Measurements from ENCODE around the gene AKAP1.
A peak's percentile ranks its signal among the peaks of the same experiment; 100 is the strongest.
"Not testable (repeated sequence)": the region's sequence is repeated elsewhere in the genome, so short reads cannot be mapped to it uniquely, and the experiment has no call there.

AKAP1 gene

DNA sequence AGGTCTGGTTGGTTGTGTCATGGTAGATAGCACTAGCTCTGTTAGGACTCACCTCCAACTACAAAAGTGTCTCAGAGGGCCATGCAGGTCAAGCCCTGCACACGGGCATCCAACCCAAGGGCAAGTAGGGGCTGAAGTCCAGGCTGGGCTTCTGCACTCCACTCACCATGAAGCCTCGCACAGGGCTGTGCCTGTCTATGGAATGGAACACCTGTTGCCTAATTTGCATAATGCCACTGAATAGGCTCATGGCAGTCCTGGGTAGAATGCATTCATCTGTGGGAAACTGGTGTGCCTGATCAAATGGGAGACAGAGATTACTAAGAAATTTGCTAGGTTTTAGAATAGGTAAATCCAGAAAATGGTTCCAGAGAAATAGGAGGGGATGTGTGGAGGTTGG, 8.0 kb upstream of the AKAP1 start:
- DNase-seq (ENCODE audit: low spot score): no peak

DNA sequence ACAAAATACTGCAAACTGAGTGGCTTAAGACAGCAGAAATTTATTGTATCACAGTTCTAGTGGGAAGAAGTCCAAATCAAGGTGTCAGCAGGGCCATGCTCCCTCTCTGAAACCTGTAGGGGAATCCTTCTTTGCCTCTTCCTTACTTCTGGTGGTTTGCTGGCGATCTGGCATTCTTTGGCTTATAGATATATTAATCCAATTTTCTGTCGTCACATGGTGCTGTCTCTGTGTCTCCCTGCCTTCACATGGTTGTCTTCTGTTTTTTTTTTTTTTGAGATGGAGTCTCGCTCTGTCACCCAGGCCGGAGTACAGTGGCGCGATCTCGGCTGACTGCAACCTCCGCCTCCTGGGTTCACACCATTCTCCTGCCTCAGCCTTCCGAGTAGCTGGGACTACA, 6.8 kb upstream of the AKAP1 start:
- no peak for DNase-seq (ENCODE audit: low spot score)

DNA sequence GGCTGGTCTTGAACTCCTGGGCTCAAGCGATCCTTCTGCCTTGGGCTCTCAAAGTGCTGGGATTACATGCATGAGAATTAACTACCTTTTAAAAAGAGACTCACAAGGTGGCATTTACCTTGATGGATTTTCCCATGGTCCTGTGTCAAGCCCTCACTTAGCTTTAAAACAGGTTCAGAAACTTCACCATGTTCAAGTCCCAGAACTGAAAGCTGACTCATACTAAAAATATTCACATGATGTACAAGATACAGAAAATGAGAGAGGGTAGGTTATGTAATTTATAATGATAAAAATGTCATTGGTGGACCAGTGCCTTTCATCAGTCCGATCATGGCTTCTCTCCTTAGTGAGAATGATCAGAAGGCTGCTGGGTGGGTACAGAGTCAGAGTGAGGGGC, 4.3 kb upstream of the AKAP1 start:
- no peak for DNase-seq (ENCODE audit: low spot score)

DNA sequence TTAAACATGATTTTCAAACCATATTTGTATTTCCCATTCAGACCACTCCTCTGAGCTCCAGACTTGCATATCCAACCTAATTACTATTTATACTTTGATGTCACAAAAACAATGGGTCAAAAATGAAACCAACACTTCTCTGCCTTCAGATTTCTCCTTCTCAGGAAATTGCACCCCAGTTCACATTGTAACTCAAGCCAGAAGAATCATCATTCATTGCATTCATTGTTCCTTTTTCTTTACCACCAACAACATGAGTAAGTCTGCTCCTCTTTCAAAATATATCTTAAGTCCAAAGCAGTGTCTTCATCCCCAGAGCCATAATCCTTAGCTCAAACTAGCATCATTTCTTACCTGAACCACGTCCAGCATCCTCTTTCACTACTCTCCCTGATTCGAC, 2.6 kb upstream of the AKAP1 start:
- DNase-seq (ENCODE audit: low spot score): no peak

- DNase-seq (ENCODE audit: low spot score): no peak
These were observed 665 bp upstream of the AKAP1 start for GRCh38 chr17:57084361-57084801.

DNA sequence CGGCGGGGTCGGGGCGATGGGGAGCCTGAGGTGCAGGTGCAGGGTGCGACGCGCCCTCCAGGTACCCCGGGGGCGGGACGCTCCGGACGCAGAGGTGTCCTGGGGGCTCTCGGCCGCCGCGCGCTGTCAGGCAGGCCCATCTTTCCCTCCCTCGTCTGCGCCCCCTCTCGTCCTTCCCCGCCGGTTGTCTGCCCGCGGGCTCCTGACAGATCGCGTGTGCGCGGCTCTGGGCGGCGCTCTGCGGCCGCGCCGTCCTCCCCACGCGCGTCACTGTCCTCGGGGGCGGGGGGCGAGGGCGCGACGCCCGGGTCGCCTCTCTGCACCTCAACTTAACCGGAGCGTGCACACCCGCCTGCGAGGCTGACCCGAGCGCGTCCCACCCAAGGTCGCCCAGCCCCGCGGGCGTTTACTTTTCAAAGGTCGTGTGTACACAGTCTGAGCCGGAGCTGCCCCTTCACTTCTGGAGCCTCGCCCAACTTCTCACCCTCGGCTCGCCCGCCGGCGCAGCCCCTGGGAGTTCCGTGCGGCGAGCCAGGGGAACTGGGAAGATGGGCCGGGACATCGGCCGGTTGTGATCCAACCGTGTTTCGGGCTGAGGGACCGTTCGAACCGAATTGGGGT, 512 bp downstream of the AKAP1 start:
- peak; percentile 89 for DNase-seq (ENCODE audit: low spot score)

DNA sequence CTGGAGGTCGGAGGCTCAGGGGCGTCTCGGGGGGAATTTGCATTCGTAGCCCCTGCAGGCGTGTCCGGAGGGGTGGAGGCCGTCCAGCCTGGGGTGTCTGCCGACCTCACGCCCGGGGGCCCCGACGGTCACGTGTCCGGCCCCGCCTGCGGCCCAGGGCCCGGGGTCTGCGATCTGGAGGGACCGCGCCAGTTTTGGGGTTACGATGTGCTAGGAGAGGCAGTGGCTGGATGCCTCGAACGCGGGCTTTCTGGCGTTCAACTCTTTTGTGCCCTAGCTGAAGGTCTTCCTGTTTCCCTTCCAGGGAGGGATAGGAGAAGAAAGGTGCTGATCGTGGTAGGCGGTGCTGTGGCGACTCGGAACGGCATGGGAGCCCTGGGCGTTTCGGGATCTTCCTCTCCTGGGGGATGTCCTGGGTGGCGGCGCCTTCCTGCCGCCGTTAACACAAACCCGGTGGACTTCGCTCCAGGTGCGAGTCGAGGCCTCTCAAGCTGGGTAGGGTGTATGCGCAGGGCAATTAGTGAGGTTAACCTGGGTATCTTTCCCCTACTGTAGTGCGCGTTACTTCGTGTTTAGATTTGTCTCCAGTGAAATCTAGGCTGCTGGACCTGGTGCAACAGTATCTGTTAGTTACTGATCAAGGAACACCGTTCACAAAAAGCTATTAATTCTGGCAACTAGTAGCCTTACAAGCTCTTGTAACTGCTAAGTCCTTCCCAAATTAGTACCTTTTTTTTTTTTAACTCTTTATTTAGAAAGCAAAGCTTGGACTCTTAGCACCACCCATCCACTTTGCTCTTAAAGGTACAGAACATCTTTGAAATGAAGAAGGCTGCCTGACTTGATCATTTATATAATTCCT, 1.3 kb downstream of the AKAP1 start:
- DNase-seq (ENCODE audit: low spot score): no peak

- DNase-seq (ENCODE audit: low spot score): no peak
These were observed 3.3 kb downstream of the AKAP1 start for GRCh38 chr17:57088298-57088697.

- no peak for DNase-seq (ENCODE audit: low spot score)
These were observed 4.3 kb downstream of the AKAP1 start for GRCh38 chr17:57089391-57089790.

DNA sequence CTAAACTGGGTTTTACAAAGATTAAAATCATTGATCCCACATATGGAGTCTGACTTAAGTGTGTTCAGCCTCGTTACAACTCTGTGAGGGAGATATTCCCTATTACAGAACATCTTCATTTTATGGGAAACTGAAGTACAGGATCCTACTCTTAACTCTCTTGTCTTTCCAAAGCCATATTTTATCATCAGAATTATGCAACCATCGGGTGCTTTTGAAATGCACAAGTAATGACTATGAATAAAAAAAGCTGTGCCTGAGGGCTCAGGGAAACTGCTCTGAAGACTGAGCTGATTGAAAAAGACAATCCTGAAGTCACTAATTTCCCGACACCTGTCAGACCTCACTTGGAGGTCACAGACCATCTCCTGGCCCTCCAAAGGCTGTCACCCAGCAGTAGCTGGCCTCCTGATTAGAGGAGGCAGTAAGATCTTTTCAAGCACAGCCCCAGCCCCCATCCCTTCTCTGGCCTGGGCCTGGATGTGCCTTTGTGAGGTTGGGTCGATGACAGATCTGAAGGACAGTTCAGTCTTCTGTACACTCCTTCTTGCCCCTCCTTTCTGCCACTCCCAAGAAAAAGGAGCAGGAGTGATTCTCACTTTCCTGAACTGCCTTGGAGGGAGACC, 5.6 kb downstream of the AKAP1 start:
- no peak for DNase-seq (ENCODE audit: low spot score)

- DNase-seq (ENCODE audit: low spot score): no peak
These were observed 6.2 kb downstream of the AKAP1 start for GRCh38 chr17:57091186-57091618.

GRCh38 chr17:57092171-57092570, 7.1 kb downstream of the AKAP1 start:
- DNase-seq (ENCODE audit: low spot score): no peak

DNA sequence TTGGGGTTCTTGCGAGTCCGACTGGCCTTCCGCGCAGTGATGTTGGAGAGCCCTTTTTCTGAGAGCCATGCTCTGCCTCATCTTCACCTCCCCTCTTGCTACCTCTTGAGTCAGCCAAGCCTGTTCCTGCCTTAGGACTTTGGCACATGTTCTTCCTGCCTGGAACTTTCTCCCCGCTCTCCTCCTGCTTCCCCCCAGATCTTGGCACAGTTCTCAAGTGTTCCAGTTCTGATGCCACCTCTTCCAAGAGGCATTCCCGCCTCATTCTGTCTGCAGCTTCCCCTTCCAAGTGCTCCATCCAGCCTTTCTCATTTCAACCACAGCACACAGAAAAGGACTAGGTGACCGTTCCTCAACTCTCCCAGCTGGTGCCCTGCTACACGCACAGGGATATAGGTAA, 7.7 kb downstream of the AKAP1 start:
- no peak for DNase-seq (ENCODE audit: low spot score)

DNA sequence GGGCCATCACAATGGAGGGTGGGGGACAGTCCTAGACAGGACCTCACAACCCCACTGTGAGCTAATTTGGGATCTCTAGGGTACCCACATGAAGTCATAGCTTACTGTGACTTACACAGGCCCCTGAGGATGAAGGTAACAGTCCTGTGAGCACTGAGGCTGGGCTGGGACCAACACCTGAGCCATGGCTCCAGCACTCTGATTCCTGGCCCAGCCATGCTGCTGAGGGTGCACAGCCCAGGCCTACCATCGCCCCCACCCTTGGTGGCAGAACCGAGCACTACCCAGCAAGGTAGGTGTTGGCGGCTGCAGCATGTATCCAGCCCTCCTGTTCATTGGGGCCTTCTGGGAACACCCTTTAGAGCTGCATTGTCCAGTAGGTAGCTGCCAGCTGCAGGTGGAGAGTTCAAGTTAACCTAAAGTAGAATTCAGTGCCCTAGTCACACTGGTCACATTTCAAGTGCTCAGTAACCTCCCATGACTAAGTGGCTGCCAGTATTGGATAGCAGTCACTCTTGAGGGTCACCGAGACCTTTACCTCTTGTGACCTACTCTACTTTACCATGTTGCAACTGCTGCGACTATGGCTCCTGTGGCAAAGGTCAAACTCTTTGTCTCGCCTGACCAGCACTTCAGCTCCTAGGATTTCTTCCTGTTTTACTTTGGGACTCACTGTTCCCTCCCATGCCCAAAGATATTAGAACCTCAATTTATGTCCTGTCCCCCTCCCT, 11.6 kb downstream of the AKAP1 start:
- DNase-seq (ENCODE audit: low spot score): no peak

DNA sequence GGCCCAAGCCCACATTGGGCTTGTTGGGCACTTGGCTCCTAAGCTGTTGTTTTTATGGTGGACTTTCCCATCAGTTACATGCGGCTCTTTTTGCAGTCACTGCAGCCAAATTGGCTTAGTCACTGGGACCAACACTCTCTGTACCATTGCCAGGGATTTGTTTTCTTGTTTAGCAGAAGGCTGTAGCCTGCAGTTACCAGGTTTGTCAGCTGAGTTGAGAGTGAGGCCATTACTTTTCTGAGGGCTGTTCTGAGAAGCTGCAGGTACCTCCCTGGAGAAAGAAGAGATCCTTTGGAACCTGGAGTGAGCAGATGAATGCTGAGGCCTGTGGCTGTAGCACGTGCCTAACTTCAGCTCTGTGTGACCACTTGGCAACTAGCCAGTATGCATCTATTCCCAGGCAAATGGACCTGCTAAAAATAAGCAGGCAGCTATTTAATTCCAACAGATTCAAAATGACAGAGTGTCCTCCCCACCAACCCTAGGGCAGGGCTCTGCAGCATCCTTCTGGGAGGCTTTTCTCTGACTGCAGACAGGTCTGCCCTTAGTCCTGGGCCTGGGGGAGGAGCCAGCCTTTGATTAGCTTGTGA, 12.9 kb downstream of the AKAP1 start:
- DNase-seq (ENCODE audit: low spot score): no peak

GRCh38 chr17:57099165-57099564, 14.1 kb downstream of the AKAP1 start:
- DNase-seq (ENCODE audit: low spot score): no peak

DNA sequence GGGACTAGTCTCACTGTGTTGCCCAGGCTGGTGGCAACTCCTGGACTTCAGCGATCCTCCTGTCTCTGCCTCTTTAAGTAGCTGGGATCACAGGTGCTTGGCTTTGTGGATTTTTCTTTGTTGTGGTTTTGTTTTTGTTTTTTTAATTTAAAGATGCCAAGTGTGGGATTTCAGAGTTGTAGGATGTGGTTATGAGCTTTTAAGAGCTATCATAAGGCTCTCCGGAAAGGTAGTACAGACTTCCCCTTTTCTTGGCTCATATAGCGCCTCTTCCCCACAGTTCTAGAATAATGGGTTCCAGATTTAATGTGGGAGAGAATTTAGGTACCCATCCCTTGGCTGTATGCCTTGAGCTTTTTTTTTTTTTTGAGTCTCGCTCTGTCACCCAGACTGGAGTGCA, 17.1 kb downstream of the AKAP1 start:
- no peak for DNase-seq (ENCODE audit: low spot score)

- DNase-seq (ENCODE audit: low spot score): not testable (repeated sequence)
These were observed 17.6 kb downstream of the AKAP1 start for GRCh38 chr17:57102660-57103059.

DNA sequence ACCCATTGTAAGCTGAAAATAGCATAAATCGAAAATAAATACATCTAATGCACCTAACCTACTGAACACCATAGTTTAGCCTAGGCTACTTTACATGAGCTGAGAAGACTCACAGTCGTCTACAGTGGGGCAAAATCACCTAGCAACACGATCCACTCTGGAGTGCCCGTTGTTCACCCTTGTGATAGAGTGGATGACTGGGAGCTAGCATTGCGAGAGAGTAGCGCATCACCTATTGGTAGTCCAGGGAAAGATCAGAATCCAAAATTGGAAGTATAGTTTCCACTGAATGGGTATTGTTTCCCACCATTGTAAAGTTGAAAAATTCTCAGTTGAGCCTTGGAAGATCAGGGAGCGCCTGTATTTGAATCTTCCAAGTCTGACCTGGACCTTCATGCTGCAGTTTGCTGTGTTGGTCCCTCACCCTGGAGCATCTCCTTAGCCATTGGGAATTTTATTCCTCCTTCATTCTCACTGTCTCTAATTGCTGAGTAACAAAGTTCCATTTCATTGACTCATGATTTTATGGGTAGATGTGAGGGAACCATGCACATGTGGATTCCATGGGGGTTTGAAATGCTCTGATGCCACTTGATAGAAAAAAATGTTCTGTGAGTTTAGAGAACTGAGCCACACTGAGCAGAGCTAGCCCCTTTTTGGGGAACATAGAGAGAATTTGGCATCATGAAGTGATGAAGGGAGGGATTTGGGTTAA, 19.6 kb downstream of the AKAP1 start:
- no peak for DNase-seq (ENCODE audit: low spot score)

GRCh38 chr17:57105591-57105990, 20.5 kb downstream of the AKAP1 start:
- no peak for DNase-seq (ENCODE audit: low spot score)

DNA sequence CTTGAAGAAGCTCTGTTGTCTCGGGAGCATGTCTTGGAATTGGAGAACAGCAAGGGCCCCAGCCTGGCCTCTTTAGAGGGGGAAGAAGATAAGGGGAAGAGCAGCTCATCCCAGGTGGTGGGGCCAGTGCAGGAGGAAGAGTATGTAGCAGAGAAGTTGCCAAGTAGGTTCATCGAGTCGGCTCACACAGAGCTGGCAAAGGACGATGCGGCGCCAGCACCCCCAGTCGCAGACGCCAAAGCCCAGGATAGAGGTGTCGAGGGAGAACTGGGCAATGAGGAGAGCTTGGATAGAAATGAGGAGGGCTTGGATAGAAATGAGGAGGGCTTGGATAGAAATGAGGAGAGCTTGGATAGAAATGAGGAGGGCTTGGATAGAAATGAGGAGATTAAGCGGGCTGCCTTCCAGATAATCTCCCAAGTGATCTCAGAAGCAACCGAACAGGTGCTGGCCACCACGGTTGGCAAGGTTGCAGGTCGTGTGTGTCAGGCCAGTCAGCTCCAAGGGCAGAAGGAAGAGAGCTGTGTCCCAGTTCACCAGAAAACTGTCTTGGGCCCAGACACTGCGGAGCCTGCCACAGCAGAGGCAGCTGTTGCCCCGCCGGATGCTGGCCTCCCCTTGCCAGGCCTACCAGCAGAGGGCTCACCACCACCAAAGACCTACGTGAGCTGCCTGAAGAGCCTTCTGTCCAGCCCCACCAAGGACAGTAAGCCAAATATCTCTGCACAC, 21.2 kb downstream of the AKAP1 start:
- DNase-seq (ENCODE audit: low spot score): peak; percentile 86
